ENCODE results near the gene C11orf91.
A peak's percentile ranks its signal among the peaks of the same experiment; 100 is the strongest.

C11orf91 gene

DNA sequence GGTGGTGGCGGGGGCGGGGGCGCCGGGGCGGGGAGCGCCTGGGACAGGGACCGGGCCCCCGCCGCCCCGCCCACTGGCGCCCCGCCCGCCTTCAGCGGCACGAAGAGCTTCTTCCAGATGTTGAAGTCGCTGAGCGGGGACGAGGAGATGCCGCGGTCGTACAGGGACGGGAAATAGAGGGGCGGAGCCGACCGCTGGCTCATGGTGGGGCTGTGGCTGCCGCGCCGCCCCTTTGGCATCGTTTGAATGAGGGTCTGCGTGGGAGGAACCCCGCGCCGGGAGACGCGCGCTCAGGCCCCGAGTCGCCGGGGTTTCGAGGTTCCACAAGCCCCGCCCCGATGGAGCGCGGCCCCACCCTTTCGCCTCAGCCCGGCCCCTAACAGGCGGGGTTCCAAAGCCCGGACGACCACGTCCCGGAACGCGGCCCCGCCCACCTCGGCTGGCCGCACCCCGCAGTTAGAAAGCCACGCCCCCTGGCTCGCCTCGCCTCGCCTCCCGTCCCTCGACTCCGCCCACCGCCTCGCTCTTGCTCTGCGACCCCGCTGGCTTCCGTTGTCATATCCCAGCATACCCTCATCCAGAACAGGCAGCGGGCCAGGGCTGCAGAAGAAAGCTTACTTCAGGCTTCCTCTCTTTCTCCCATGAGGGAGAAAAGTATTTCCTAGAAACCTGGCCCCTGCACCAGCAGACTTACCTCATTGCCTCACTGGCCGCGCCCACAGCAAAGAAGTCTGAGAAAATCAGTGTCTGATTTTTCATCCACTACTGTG is at the start of gene C11orf91:
Gene C11orf91 (minus strand): TSS at position 325 of the 770 bp plus-strand sequence. CDS start 86 bp downstream, at position 239.
- peak within 1 kb of the TSS; percentile 47 for H3K9ac ChIP-seq (ENCODE audit: insufficient read length, low read depth)
- no peaks in the 10 kb centered on the region for H3K4me1 ChIP-seq (ENCODE audit: insufficient read depth, insufficient read length)
- no peaks in the 10 kb centered on the region for H3K9me3 ChIP-seq (ENCODE audit: insufficient read depth, low read length)
- H3K36me3 ChIP-seq (ENCODE audit: insufficient read depth, insufficient read length, low read length): peaks cover under 1% of the 10 kb centered on the region
- H3K4me3 ChIP-seq (ENCODE audit: insufficient read length, low read depth): peak within 1 kb of the TSS; percentile 41
- DNase-seq (ENCODE audit: low read depth, low spot score): peak; percentile 76
- no peak for TF ChIP-seq SUZ12 (IDR thresholded peaks at IDR 0.05; ENCODE audit: extremely low read depth, insufficient read depth, insufficient read length)
- TF ChIP-seq ZNF274 (IDR thresholded peaks at IDR 0.05; ENCODE audit: low read depth, low read length): no peak
- TF ChIP-seq YY1 (IDR thresholded peaks at IDR 0.05; ENCODE audit: insufficient read depth, insufficient read length): no peak
- H3K27me3 ChIP-seq (ENCODE audit: insufficient read depth, insufficient read length): peaks cover 4% of the 10 kb centered on the region

- DNase-seq (ENCODE audit: low read depth, low spot score): no peak
- no peaks in the 10 kb centered on the region for H3K27me3 ChIP-seq (ENCODE audit: insufficient read depth, insufficient read length)
- H3K4me3 ChIP-seq (ENCODE audit: insufficient read length, low read depth): no peak overlapping the region
- H3K36me3 ChIP-seq (ENCODE audit: insufficient read depth, insufficient read length, low read length): peaks cover 8% of the 10 kb centered on the region
- no peak overlapping the region for H3K9ac ChIP-seq (ENCODE audit: insufficient read length, low read depth)
- TF ChIP-seq YY1 (IDR thresholded peaks at IDR 0.05; ENCODE audit: insufficient read depth, insufficient read length): no peak
- no peak for TF ChIP-seq ZNF274 (IDR thresholded peaks at IDR 0.05; ENCODE audit: low read depth, low read length)
- H3K4me1 ChIP-seq (ENCODE audit: insufficient read depth, insufficient read length): no peaks in the 10 kb centered on the region
- no peaks in the 10 kb centered on the region for H3K9me3 ChIP-seq (ENCODE audit: insufficient read depth, low read length)
Measured at GRCh38 chr11:33747979-33748378, 47.4 kb upstream of the C11orf91 start.

GRCh38 chr11:33743291-33743690 is 42.7 kb upstream of the C11orf91 start:
- Histone ChIP-seq H3K4me3 (ENCODE audit: insufficient read length, low read depth) (no peak overlapping the region), H3K9me3 (ENCODE audit: insufficient read depth, low read length) (no peaks in the 10 kb centered on the region), H3K27me3 (ENCODE audit: insufficient read depth, insufficient read length) (no peaks in the 10 kb centered on the region), H3K36me3 (ENCODE audit: insufficient read depth, insufficient read length, low read length) (no peaks in the 10 kb centered on the region), H3K9ac (ENCODE audit: insufficient read length, low read depth) (no peak overlapping the region), H3K4me1 (ENCODE audit: insufficient read depth, insufficient read length) (no peaks in the 10 kb centered on the region)
- no peak for DNase-seq (ENCODE audit: low read depth, low spot score)
- TF ChIP-seq SUZ12 (IDR thresholded peaks at IDR 0.05; ENCODE audit: extremely low read depth, insufficient read depth, insufficient read length): no peak
- no peak for TF ChIP-seq ZNF274 (IDR thresholded peaks at IDR 0.05; ENCODE audit: low read depth, low read length)
- TF ChIP-seq YY1 (IDR thresholded peaks at IDR 0.05; ENCODE audit: insufficient read depth, insufficient read length): no peak

DNA sequence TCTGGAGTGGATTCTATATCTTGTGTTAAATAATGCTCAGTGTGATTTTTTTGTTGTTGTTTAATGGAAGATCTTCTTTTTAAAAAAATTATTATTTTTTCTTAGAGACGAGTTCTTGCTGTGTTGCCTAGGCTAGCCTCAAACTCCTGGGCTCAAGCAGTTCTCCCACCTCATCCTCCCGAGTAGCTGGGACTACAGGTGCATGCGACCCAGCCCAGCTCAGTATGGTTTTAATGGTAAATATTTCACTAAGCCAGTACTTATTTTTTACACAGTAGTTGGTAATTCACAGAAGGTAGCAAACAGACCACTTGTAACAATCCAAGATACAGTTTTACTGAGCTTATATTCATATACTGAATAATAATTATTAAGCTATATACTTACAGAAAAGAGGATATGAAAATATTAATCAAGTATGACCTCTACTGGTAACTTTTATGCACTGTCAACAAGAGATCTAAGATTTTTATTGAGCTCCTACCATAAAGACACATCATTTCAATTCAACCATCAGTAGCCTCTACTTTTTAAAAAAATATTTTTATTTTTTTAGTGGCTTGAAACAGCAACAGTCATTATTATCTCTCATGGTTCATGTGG is 41.7 kb upstream of the C11orf91 start:
- Histone ChIP-seq H3K9ac (ENCODE audit: insufficient read length, low read depth) (no peak overlapping the region), H3K9me3 (ENCODE audit: insufficient read depth, low read length) (no peaks in the 10 kb centered on the region), H3K36me3 (ENCODE audit: insufficient read depth, insufficient read length, low read length) (no peaks in the 10 kb centered on the region), H3K4me3 (ENCODE audit: insufficient read length, low read depth) (no peak overlapping the region), H3K27me3 (ENCODE audit: insufficient read depth, insufficient read length) (no peaks in the 10 kb centered on the region), H3K4me1 (ENCODE audit: insufficient read depth, insufficient read length) (no peaks in the 10 kb centered on the region)
- no peak for TF ChIP-seq ZNF274 (IDR thresholded peaks at IDR 0.05; ENCODE audit: low read depth, low read length)
- DNase-seq (ENCODE audit: low read depth, low spot score): no peak

DNA sequence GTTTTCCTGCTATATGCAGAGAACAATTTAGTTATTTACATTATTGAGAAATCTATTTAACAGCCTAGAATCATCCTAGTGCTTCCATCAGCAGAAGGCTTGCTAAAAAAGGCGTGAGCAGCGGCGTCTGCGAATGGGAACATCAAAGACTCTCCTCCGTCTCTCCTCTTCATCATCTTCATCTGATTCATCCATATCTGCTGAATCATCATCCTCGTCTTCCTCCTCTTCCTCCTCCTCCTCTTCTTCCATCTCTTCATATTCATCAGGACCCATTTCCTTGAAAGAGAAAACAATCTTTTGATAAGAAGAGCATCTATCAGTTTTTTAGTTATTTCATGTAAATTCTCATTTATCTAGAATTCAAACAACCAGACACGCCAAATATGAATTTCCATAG is 41.2 kb upstream of the C11orf91 start:
- H3K4me3 ChIP-seq (ENCODE audit: insufficient read length, low read depth): no peak overlapping the region
- no peak for DNase-seq (ENCODE audit: low read depth, low spot score)

DNA sequence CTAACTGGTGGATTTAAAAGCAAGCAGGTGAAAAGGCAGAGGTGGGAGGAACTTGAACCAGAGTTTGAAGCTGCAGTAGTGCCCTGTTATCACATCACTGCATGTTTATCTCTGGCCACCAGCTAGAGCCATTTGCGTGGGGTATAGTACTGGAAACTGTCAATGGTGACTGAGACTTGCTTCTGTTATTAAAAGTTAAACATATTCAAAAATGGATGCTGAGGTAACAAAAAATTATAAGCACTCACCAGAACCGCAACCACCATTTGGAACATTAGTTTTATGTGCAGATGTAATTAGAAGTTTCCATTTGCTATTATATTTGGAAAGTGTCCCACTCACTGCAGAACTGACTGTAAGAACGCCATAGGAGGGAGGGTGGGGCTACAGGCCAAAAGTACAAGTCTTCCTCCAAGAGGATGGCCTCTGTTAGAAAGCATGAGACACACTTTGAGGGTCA is 36.8 kb upstream of the C11orf91 start:
- H3K36me3 ChIP-seq (ENCODE audit: insufficient read depth, insufficient read length, low read length): peaks cover 3% of the 10 kb centered on the region
- peaks cover 19% of the 10 kb centered on the region for H3K27me3 ChIP-seq (ENCODE audit: insufficient read depth, insufficient read length)
- no peak overlapping the region for H3K9ac ChIP-seq (ENCODE audit: insufficient read length, low read depth)
- H3K9me3 ChIP-seq (ENCODE audit: insufficient read depth, low read length): no peaks in the 10 kb centered on the region
- no peak for TF ChIP-seq ZNF274 (IDR thresholded peaks at IDR 0.05; ENCODE audit: low read depth, low read length)
- no peak for TF ChIP-seq SUZ12 (IDR thresholded peaks at IDR 0.05; ENCODE audit: extremely low read depth, insufficient read depth, insufficient read length)
- TF ChIP-seq YY1 (IDR thresholded peaks at IDR 0.05; ENCODE audit: insufficient read depth, insufficient read length): no peak
- H3K4me3 ChIP-seq (ENCODE audit: insufficient read length, low read depth): peak overlapping the region; percentile 49
- no peaks in the 10 kb centered on the region for H3K4me1 ChIP-seq (ENCODE audit: insufficient read depth, insufficient read length)
- no peak for DNase-seq (ENCODE audit: low read depth, low spot score)

More for the DNA sequence above, 41.2 kb upstream of the C11orf91 start:
- no peaks in the 10 kb centered on the region for H3K36me3 ChIP-seq (ENCODE audit: insufficient read depth, insufficient read length, low read length)
- TF ChIP-seq SUZ12 (IDR thresholded peaks at IDR 0.05; ENCODE audit: extremely low read depth, insufficient read depth, insufficient read length): no peak
- no peak for TF ChIP-seq YY1 (IDR thresholded peaks at IDR 0.05; ENCODE audit: insufficient read depth, insufficient read length)
- no peak for TF ChIP-seq ZNF274 (IDR thresholded peaks at IDR 0.05; ENCODE audit: low read depth, low read length)
- no peaks in the 10 kb centered on the region for H3K27me3 ChIP-seq (ENCODE audit: insufficient read depth, insufficient read length)
- H3K9me3 ChIP-seq (ENCODE audit: insufficient read depth, low read length): no peaks in the 10 kb centered on the region
- H3K4me1 ChIP-seq (ENCODE audit: insufficient read depth, insufficient read length): no peaks in the 10 kb centered on the region
- no peak overlapping the region for H3K9ac ChIP-seq (ENCODE audit: insufficient read length, low read depth)

- DNase-seq (ENCODE audit: low read depth, low spot score): peak; percentile 84
- TF ChIP-seq YY1 (IDR thresholded peaks at IDR 0.05; ENCODE audit: insufficient read depth, insufficient read length) (no peak), ZNF274 (IDR thresholded peaks at IDR 0.05; ENCODE audit: low read depth, low read length) (no peak), SUZ12 (IDR thresholded peaks at IDR 0.05; ENCODE audit: extremely low read depth, insufficient read depth, insufficient read length) (no peak)
- H3K4me3 ChIP-seq (ENCODE audit: insufficient read length, low read depth): peak within 1 kb of the TSS; percentile 61
- peak within 1 kb of the TSS; percentile 83 for H3K9ac ChIP-seq (ENCODE audit: insufficient read length, low read depth)
- no peaks in the 10 kb centered on the region for H3K9me3 ChIP-seq (ENCODE audit: insufficient read depth, low read length)
- H3K36me3 ChIP-seq (ENCODE audit: insufficient read depth, insufficient read length, low read length): peaks cover 3% of the 10 kb centered on the region
- H3K27me3 ChIP-seq (ENCODE audit: insufficient read depth, insufficient read length): peaks cover 19% of the 10 kb centered on the region
- no peaks in the 10 kb centered on the region for H3K4me1 ChIP-seq (ENCODE audit: insufficient read depth, insufficient read length)
Measured at GRCh38 chr11:33736148-33736812, 35.7 kb upstream of the C11orf91 start, which contains the start of gene CD59. TSS of gene CD59 (minus strand) at chr11:33736423. CDS start at chr11:33722445, 13,978 bp downstream.
